ENCODE measurements around the gene KCNA3.

Gene KCNA3

GRCh38 chr1:110639724-110640386 is 34.9 kb downstream of the KCNA3 start:
- DNase-seq (ENCODE audit: low read depth), result no peak

- no peak for DNase-seq (ENCODE audit: low read depth)
These were observed 36.2 kb downstream of the KCNA3 start for GRCh38 chr1:110638556-110638955.

- no peak for DNase-seq (ENCODE audit: low read depth)
These were observed 36.7 kb downstream of the KCNA3 start for GRCh38 chr1:110638058-110638457.

- no peak for DNase-seq (ENCODE audit: low read depth)
These were observed 37.3 kb downstream of the KCNA3 start for GRCh38 chr1:110637475-110637874.

- DNase-seq (ENCODE audit: low read depth), result no peak
These were observed 38.4 kb downstream of the KCNA3 start for GRCh38 chr1:110636149-110636935.

- no peak for DNase-seq (ENCODE audit: low read depth)
These were observed 39.3 kb downstream of the KCNA3 start for GRCh38 chr1:110635434-110635833.

- DNase-seq (ENCODE audit: low read depth), result no peak
These were observed 40.1 kb downstream of the KCNA3 start for GRCh38 chr1:110634455-110635311.

GRCh38 chr1:110634086-110634454 is 40.7 kb downstream of the KCNA3 start:
- no peak for DNase-seq (ENCODE audit: low read depth)

- DNase-seq (ENCODE audit: low read depth), result no peak
These were observed 41.1 kb downstream of the KCNA3 start for GRCh38 chr1:110633646-110634030.

- DNase-seq (ENCODE audit: low read depth), result no peak
These were observed 42.7 kb downstream of the KCNA3 start for GRCh38 chr1:110631836-110632620.

- DNase-seq (ENCODE audit: low read depth), result peak; percentile 57
These were observed 43.7 kb downstream of the KCNA3 start for GRCh38 chr1:110630839-110631663.

- DNase-seq (ENCODE audit: low read depth), result no peak
These were observed 46.2 kb downstream of the KCNA3 start for GRCh38 chr1:110628323-110629105.

- no peak for DNase-seq (ENCODE audit: low read depth)
These were observed 47.0 kb downstream of the KCNA3 start for GRCh38 chr1:110627764-110628163.

- no peak for DNase-seq (ENCODE audit: low read depth)
These were observed 47.9 kb downstream of the KCNA3 start for GRCh38 chr1:110626889-110627288.

All from stimulated activated CD8-positive, alpha-beta memory T cell treated with anti-CD3 and anti-CD28 coated beads, Interleukin-15, amount 100 ng/mL, for 24 hours (primary cell).